Kidney epithelial cell (primary cell): ENCODE results near the gene TWF2. TPM values are rescaled to one million over a fixed set of nuclear protein-coding genes. Genes with fewer than 3 reads are reported as not detected.

ENCODE experiments used
- DNase-seq: peaks from one replicate; pipeline ENCODE4 v3.0.0-alpha.2; 2010; ENCODE audit warnings: low read depth
- H3K27me3 ChIP-seq: 2 replicates; pipeline ENCODE4 v1.6.0; 2011; ENCODE audit warnings: low read length; ENCODE audit not compliant: control insufficient read depth, insufficient read depth
- H3K36me3 ChIP-seq: 2 replicates; pipeline ENCODE4 v1.5.1; 2011; ENCODE audit warnings: low read length; ENCODE audit not compliant: control insufficient read depth, insufficient read depth
- H3K4me3 ChIP-seq: 2 replicates; pipeline ENCODE4 v1.5.1; 2011; ENCODE audit warnings: low read depth, mild to moderate bottlenecking, control low read depth, low read length
- CTCF ChIP-seq: IDR thresholded peaks from 2 replicates; pipeline ENCODE4 v1.5.1; 2011; ENCODE audit warnings: mild to moderate bottlenecking, moderate library complexity, low read length, control low read depth, inconsistent platforms; ENCODE audit not compliant: insufficient read depth, poor library complexity, severe bottlenecking
- total RNA-seq: library from RNA; depleted of rRNA; stranded (reverse); fragments of >200 nt; gene quantifications from 2 replicates; pipeline ENCODE4 v1.2.3, GENCODE V29; 2015

The TWF2 gene
- total RNA-seq, 1 donor from 2014 or later = 159 TPM

DNA sequence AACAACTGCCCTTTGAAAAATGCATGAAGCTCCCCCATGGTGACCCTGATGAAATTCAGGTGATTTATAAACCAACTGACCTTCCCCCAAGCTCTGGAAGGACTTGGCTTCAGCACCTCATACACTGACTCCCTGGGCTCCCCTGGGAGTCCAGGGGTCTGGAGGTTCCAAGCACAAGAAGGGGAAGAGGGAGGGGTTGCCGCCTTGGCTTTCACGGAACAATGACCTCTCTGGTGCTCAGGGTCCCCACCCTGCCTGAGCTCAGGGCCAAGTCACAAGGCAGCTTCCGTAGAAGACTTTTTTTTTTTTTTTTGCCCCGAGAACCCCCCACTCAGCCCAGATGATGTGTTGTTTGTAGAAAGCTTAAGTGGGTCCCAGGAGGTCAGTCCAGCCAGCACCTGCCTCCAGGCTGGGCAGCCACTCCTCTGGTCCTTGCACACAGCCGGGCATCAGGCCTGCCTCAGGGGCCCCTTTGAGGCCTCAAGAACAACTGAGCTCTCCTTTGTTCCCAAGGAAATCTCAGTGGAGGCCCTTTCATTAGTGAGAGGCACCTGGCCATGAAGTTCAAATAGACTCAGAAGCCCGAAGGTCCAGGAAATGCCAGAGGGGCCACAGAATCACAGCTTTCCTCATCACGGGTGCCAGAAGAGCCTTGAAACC is 55.0 kb downstream of the TWF2 start:
- no peaks in the 10 kb centered on the region for H3K36me3 ChIP-seq
- H3K27me3 ChIP-seq = peaks cover 3% of the 10 kb centered on the region
- TF ChIP-seq CTCF = no peak
- H3K4me3 ChIP-seq = no peak overlapping the region
- no peak for DNase-seq

DNA sequence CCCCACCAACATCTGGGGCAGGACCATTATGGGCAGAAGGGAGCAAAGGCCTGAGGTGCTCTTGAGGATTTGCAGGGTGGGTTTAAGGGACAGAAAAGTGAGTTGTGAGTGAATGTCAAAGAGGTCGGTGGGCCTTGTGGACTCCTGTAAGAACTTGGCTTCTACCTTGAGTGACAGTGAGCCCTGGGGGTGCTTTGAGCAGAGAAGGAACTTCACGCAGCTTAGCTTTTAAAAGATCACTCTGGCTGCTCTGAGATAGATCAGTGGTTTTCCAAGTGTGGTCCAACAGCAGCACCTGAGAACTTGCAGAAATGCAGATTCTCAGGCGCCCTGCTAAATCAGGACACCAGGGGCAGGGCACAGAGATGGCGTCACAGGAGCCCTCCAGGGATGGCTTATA is 56.3 kb downstream of the TWF2 start:
- Histone ChIP-seq H3K4me3 (no peak overlapping the region), H3K36me3 (no peaks in the 10 kb centered on the region), H3K27me3 (peaks cover 4% of the 10 kb centered on the region)
- TF ChIP-seq CTCF = no peak
- no peak for DNase-seq

DNA sequence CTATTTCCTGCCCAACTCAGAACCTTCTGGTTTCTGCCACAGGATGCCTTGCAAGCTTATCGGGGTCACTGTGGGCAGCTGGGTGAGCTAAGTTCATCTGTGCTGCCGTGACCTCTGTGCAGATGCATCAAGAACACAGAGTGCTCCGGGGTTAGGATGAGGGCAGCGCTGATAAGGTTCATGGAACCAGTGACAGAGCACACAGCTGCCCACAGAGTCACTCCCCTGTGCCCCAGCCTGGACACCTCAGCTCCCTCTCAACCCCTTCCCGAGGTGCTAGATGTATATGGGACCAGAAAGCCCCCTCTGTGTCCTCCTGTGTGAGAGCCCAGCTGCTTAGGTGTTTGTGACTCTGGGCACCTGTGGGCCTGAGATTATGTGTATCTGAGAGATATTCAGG is 56.8 kb downstream of the TWF2 start:
- no peak overlapping the region for H3K4me3 ChIP-seq
- H3K36me3 ChIP-seq = no peaks in the 10 kb centered on the region
- DNase-seq = no peak
- H3K27me3 ChIP-seq = peaks cover 4% of the 10 kb centered on the region
- TF ChIP-seq CTCF = no peak

DNA sequence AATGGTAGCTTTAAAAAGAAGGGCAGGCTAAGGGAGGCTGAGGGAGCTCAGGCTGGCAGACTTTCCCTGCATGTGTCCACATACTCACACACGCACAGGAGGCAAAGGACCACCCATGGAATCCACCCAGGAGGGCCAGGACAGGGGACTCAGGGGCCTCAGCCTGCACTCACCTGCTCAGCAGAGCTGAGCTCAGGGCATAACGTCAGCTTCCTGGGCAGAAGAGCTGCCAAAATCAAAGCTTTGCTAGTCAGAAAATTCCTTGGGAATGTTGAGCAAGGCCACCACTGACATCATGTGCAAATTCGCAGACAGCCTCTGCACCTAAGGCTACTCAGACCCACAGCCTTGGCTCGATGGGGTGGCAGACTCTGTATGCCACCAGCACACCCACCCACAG is 57.4 kb downstream of the TWF2 start:
- no peak overlapping the region for H3K4me3 ChIP-seq
- TF ChIP-seq CTCF = no peak
- H3K36me3 ChIP-seq = no peaks in the 10 kb centered on the region
- DNase-seq = no peak
- peaks cover 4% of the 10 kb centered on the region for H3K27me3 ChIP-seq

Other genes with a start within 250 kb of the TWF2 start
- 2,366 and 2,384 TPM in 2 replicates for gene RPL29, start 243.3 kb downstream of the TWF2 start, total RNA-seq
- 23.5 and 27.7 TPM in 2 replicates for gene DUSP7, start 182.6 kb downstream of the TWF2 start, total RNA-seq
- 4.0 and 4.7 TPM in 2 replicates for gene POC1A, start 84.7 kb downstream of the TWF2 start, total RNA-seq
- gene ALAS1, start 41.0 kb downstream of the TWF2 start, total RNA-seq = 47.5 and 54.2 TPM in 2 replicates
- gene TLR9, start 13.5 kb downstream of the TWF2 start, total RNA-seq = not detected in 2 replicates
- 6.1 and 8.8 TPM in 2 replicates for gene PPM1M, start 6.6 kb upstream of the TWF2 start, total RNA-seq
- 47.6 and 49.0 TPM in 2 replicates for gene WDR82, start 39.5 kb upstream of the TWF2 start, total RNA-seq
- gene GLYCTK, start 48.7 kb upstream of the TWF2 start, total RNA-seq = 13.2 and 13.5 TPM in 2 replicates
- gene DNAH1, start 77.2 kb upstream of the TWF2 start, total RNA-seq = 0.96 and 2.9 TPM in 2 replicates
- gene BAP1, start 170.8 kb upstream of the TWF2 start, total RNA-seq = 98.7 and 115 TPM in 2 replicates
- gene PHF7, start 171.5 kb upstream of the TWF2 start, total RNA-seq = 3.1 and 3.9 TPM in 2 replicates
- gene SEMA3G, start 205.9 kb upstream of the TWF2 start, total RNA-seq = 0.21 TPM in 1 of 2 replicates, not detected in the other
- gene TNNC1, start 214.9 kb upstream of the TWF2 start, total RNA-seq = 1.4 and 5.7 TPM in 2 replicates
- gene NISCH, start 216.4 kb upstream of the TWF2 start, total RNA-seq = 62.5 and 65.4 TPM in 2 replicates